Measurements from ENCODE around the gene XCL2.

The XCL2 gene

GRCh38 chr1:168499688-168500049 is 44.1 kb downstream of the XCL2 start:
- DNase-seq, result no peak
- H3K27me3 Mint-ChIP-seq, result no peaks in the 10 kb centered on the region
- H3K36me3 Mint-ChIP-seq (ENCODE audit: insufficient read depth), result no peaks in the 10 kb centered on the region
- H3K9me3 Mint-ChIP-seq, result peaks cover 0 to 2% of the 10 kb centered on the region in 2 donors
- H3K4me3 Mint-ChIP-seq, result peak overlapping the region in 1 of 2 donors; percentile 4
- peak overlapping the region in 1 of 2 donors; percentile 85 for H3K27ac Mint-ChIP-seq
- ATAC-seq (replicated peaks), result no peak
- H3K4me1 Mint-ChIP-seq (ENCODE audit: low read depth in 2 of 2), result peaks cover 19 to 44% of the 10 kb centered on the region in 2 donors

- DNase-seq, result no peak
- Mint-ChIP-seq H3K36me3 (ENCODE audit: insufficient read depth) (no peaks in the 10 kb centered on the region), H3K4me1 (ENCODE audit: low read depth in 2 of 2) (peaks cover 15 to 39% of the 10 kb centered on the region in 2 donors), H3K27me3 (no peaks in the 10 kb centered on the region), H3K4me3 (peak overlapping the region in 1 of 2 donors; percentile 30), H3K27ac (peak overlapping the region in 1 of 2 donors; percentile 38), H3K9me3 (peaks cover 0 to 2% of the 10 kb centered on the region in 2 donors)
- ATAC-seq (replicated peaks), result no peak
These were observed 44.7 kb downstream of the XCL2 start for GRCh38 chr1:168498956-168499687.

DNA sequence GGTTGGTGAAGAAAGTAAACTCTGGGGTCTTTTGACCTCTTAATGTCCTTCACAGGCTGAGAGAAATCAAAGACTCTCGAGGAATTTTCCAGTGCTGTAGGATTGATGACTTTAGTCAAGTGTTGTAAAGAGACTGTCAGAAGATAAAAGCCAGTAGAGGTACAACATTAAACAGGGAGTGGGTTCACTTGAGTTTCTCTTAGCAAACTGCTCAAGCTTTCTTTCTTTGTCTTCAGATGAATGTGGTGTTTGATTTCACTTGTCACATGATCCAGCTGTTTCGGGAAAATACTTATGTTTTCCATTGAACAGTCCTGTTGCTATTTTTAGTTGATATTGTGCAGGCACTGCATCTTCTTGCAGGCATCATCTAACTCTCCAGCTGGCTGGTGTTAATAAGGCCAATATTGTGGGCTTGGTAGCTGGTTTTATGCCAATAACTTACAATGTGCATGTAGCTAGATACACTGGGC is 45.6 kb downstream of the XCL2 start:
- no peaks in the 10 kb centered on the region for H3K36me3 Mint-ChIP-seq (ENCODE audit: insufficient read depth)

DNA sequence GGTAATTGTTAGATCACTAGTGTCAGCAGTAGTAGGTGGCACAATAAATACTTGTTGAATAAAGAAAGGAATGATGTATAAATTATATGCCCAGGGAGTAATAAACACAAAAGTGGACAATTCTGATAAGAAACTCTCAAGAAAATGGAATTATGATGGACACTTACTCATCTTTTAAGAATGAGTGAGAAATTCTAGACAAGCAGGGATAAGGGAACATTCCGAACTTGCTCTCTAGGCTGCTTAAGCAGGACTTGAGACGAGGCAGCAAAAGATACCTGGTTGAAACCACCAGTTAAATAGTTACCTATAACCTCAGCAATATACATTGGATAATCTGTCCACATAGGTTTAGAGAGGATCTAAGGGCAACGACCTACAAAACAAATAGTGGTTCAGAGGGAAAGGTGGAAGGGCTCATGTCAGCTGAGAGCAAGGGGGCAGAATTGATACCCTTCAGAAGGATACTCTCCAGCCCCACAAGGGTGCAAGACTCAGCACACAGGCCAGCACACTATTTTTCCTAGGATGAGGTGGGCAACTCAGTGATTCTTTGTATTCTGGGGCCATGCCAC is 46.3 kb downstream of the XCL2 start:
- Mint-ChIP-seq H3K36me3 (ENCODE audit: insufficient read depth) (no peaks in the 10 kb centered on the region), H3K4me1 (ENCODE audit: low read depth in 2 of 2) (peaks cover 5 to 29% of the 10 kb centered on the region in 2 donors), H3K27ac (no peak overlapping the region), H3K9me3 (no peaks in the 10 kb centered on the region), H3K4me3 (no peak overlapping the region), H3K27me3 (no peaks in the 10 kb centered on the region)
- DNase-seq (no peak), ATAC-seq (replicated peaks) (no peak)

More for the DNA sequence above, 45.6 kb downstream of the XCL2 start:
- H3K27me3 Mint-ChIP-seq, result no peaks in the 10 kb centered on the region
- no peak for DNase-seq
- no peaks in the 10 kb centered on the region for H3K9me3 Mint-ChIP-seq
- no peak overlapping the region for H3K27ac Mint-ChIP-seq
- peaks cover 6 to 30% of the 10 kb centered on the region in 2 donors for H3K4me1 Mint-ChIP-seq (ENCODE audit: low read depth in 2 of 2)
- no peak overlapping the region for H3K4me3 Mint-ChIP-seq
- ATAC-seq (replicated peaks), result no peak

GRCh38 chr1:168491527-168492164 is 52.2 kb downstream of the XCL2 start:
- H3K27me3 Mint-ChIP-seq, result no peaks in the 10 kb centered on the region
- ATAC-seq (replicated peaks), result no peak

More at GRCh38 chr1:168491527-168492164, 52.2 kb downstream of the XCL2 start:
- DNase-seq, result no peak
- Mint-ChIP-seq H3K4me3 (no peak overlapping the region), H3K4me1 (ENCODE audit: low read depth in 2 of 2) (peaks cover 4 to 14% of the 10 kb centered on the region in 2 donors), H3K36me3 (ENCODE audit: insufficient read depth) (no peaks in the 10 kb centered on the region), H3K9me3 (no peaks in the 10 kb centered on the region), H3K27ac (no peak overlapping the region)
